Muscle of leg (tissue), 11 donors: ENCODE data around the gene TPP2. TPM values are rescaled to one million over a fixed set of nuclear protein-coding genes. Genes with fewer than 3 reads are reported as not detected.

Source experiments
- DNase-seq: peaks from one replicate; pipeline ENCODE4 v3.0.0; 2013
- H3K27ac ChIP-seq: one replicate; pipeline ENCODE4 v1.5.1; 2013; ENCODE audit warnings: mild to moderate bottlenecking, low read length, control low read depth
- H3K27me3 ChIP-seq: one replicate; pipeline ENCODE4 v1.6.1; 2013; ENCODE audit warnings: low read length; ENCODE audit not compliant: control insufficient read depth, insufficient read depth
- H3K36me3 ChIP-seq: one replicate; pipeline ENCODE4 v1.6.1; 2013; ENCODE audit warnings: low read length; ENCODE audit not compliant: control insufficient read depth, insufficient read depth
- H3K4me1 ChIP-seq: one replicate; pipeline ENCODE4 v1.6.1; 2013; ENCODE audit warnings: low read length; ENCODE audit not compliant: control insufficient read depth, insufficient read depth
- H3K4me3 ChIP-seq: one replicate; pipeline ENCODE4 v1.5.1; 2013; ENCODE audit warnings: low read length, control low read depth
- H3K9me3 ChIP-seq: replicated peaks from 2 replicates; pipeline ENCODE4 v1.6.1; 2013; ENCODE audit warnings: low read depth, low read length; ENCODE audit not compliant: control insufficient read depth
- WGBS: methylation state at CpG from one replicate; pipeline ENCODE4 v1.1.5; 2013; ENCODE audit warnings: missing lambda C conversion rate; ENCODE audit not compliant: insufficient coverage; 5-methylcytosine and 5-hydroxymethylcytosine counted together
- polyA plus RNA-seq, 8 donors: library from polyadenylated mRNA; unstranded; fragments of 120-200 nt; gene quantifications; one replicate each; pipeline versions ENCODE4 v1.2.1 to v1.2.3, GENCODE V29; 2013; ENCODE audit warnings: inconsistent platforms in 1 of 8, low replicate concordance in 1 of 8; ENCODE audit not compliant: insufficient read length in 8 of 8, insufficient read depth in 1 of 8
- total RNA-seq: library from RNA; stranded (reverse); fragments of 120-200 nt; gene quantifications from one replicate; pipeline ENCODE4 v1.2.4, GENCODE V29; 2013

TPP2 gene
- total and polyA plus RNA-seq, 9 donors, result 28.6 to 71.5 (median 50.2) TPM

- H3K4me1 ChIP-seq, result no peaks in the 10 kb centered on the region
- H3K27me3 ChIP-seq, result no peaks in the 10 kb centered on the region
- H3K27ac ChIP-seq, result no peak overlapping the region
- peaks cover 29% of the 10 kb centered on the region for H3K36me3 ChIP-seq
- no peak for DNase-seq
- H3K9me3 ChIP-seq, result no peaks in the 10 kb centered on the region
- WGBS, result no CpG with 5 or more reads among the region's 3 CpGs
- H3K4me3 ChIP-seq, result no peak overlapping the region
Measured at GRCh38 chr13:102650444-102650843, 53.7 kb downstream of the TPP2 start.

GRCh38 chr13:102651392-102651791, 54.6 kb downstream of the TPP2 start:
- H3K4me1 ChIP-seq, result no peaks in the 10 kb centered on the region
- no peak for DNase-seq
- no peaks in the 10 kb centered on the region for H3K9me3 ChIP-seq
- no peak overlapping the region for H3K4me3 ChIP-seq
- H3K27me3 ChIP-seq, result no peaks in the 10 kb centered on the region
- peaks cover 30% of the 10 kb centered on the region for H3K36me3 ChIP-seq
- no peak overlapping the region for H3K27ac ChIP-seq

- Histone ChIP-seq H3K36me3 (peaks cover 27% of the 10 kb centered on the region), H3K9me3 (no peaks in the 10 kb centered on the region), H3K4me3 (no peak overlapping the region), H3K4me1 (no peaks in the 10 kb centered on the region), H3K27me3 (no peaks in the 10 kb centered on the region), H3K27ac (no peak overlapping the region)
- no peak for DNase-seq
- WGBS, result 83% methylated on average over 2 of the region's 5 CpGs
Measured at GRCh38 chr13:102651892-102652291, 55.1 kb downstream of the TPP2 start.

DNA sequence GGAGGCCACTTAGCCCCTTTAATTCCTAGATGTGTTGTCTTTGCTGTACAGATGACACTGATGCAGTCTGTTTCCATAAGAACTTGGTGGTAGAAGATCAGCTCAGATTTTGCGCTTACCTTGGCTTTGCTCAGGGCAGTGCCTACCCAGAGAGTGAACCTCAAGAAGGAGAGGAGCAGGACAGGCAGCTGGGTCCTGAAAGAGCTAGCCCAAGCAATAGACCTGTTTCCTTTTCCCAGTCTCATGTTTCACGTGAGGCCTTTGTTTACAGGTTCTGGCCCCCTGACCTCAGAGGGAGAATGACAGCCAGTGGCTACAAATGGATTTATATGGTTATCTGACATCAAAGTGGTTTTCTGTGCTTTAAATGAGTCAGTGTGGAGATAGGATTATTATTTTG, 58.0 kb downstream of the TPP2 start:
- Histone ChIP-seq H3K36me3 (peaks cover 28% of the 10 kb centered on the region), H3K4me3 (no peak overlapping the region), H3K4me1 (no peaks in the 10 kb centered on the region), H3K9me3 (peaks cover 10% of the 10 kb centered on the region), H3K27ac (no peak overlapping the region), H3K27me3 (no peaks in the 10 kb centered on the region)
- DNase-seq, result no peak
- WGBS, result 83% methylated on average over 2 of the region's 2 CpGs

- DNase-seq, result no peak
- Histone ChIP-seq H3K36me3 (peaks cover 28% of the 10 kb centered on the region), H3K27ac (no peak overlapping the region), H3K4me3 (no peak overlapping the region), H3K4me1 (no peaks in the 10 kb centered on the region), H3K27me3 (no peaks in the 10 kb centered on the region), H3K9me3 (peaks cover 10% of the 10 kb centered on the region)
- no CpG with 5 or more reads among the region's 6 CpGs for WGBS
Measured at GRCh38 chr13:102657630-102658029, 60.8 kb downstream of the TPP2 start.

DNA sequence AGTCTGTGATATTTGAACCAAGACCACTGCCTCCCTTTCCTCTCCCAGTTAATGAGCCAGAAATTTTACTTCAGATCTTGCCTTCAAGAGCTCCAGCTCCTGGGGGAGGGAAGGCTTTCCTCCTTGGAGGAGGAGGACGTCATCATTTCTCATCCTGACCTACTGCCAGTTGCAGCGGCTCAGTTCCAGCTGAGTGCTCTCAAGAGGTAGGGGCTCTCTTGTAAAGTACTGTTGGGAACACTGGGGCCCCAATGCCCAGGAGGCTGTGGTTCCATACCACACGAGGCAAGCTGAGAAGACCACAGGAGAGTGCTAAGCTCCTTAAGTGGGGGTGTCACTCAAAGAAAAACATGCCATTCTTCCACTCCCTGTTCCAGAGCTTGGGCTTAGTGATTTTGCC, 61.9 kb downstream of the TPP2 start:
- no peak overlapping the region for H3K27ac ChIP-seq
- WGBS, result no CpG with 5 or more reads among the region's 3 CpGs
- no peak for DNase-seq
- H3K27me3 ChIP-seq, result no peaks in the 10 kb centered on the region
- peaks cover 10% of the 10 kb centered on the region for H3K9me3 ChIP-seq
- H3K36me3 ChIP-seq, result peaks cover 24% of the 10 kb centered on the region
- no peak overlapping the region for H3K4me3 ChIP-seq
- no peaks in the 10 kb centered on the region for H3K4me1 ChIP-seq

DNA sequence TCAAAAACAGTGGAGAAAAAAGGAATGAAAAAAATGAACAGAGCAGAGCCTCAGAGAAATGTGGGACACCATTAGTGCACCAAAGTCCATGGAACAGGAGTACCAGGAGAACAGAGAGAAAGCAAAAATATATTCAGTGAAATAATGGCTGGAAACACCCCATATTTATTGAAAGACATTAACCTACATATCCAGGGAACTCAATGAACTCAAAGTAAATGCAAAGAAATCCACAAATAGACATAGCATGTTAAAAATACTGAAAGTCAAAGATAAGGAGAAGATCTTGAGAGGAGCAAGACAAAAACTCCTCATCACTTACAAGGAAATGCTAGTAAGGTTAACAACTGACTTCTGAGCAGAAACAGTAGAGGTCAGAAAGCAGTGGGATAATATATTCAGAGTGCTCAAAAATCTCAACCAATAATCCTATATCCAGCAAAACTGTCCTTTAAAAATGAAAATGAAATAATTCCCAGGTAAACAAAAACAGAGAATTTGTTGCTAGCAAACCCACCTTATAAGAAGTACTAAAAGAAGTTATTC, 62.5 kb downstream of the TPP2 start:
- Histone ChIP-seq H3K27ac (no peak overlapping the region), H3K9me3 (peaks cover 10% of the 10 kb centered on the region), H3K4me3 (no peak overlapping the region), H3K4me1 (no peaks in the 10 kb centered on the region), H3K27me3 (no peaks in the 10 kb centered on the region), H3K36me3 (peaks cover 25% of the 10 kb centered on the region)
- no peak for DNase-seq

DNA sequence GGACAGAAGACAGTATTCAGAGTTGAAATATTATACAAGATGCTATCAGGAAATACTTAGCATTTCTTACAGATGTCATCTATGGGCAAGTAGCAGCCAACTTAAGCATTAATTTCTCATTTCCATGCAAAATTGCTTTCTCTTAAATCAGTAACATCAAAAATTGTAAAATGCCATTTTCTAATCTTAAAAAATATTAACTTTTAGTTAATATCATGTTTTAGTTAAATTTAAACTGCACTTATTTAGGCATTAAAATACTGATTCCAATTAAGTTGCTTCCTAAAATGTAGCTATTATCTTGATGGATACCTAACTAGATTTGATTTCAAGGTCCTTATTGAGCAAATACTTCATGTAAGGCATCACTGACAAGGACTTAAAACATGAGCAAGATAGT, 70.2 kb downstream of the TPP2 start:
- Histone ChIP-seq H3K4me1 (no peaks in the 10 kb centered on the region), H3K27me3 (no peaks in the 10 kb centered on the region), H3K4me3 (no peak overlapping the region), H3K27ac (no peak overlapping the region), H3K36me3 (peaks cover 44% of the 10 kb centered on the region), H3K9me3 (peaks cover 3% of the 10 kb centered on the region)
- no peak for DNase-seq

- 93% methylated on average over 2 of the region's 4 CpGs for WGBS
- no peak for DNase-seq
- no peak overlapping the region for H3K27ac ChIP-seq
- H3K4me1 ChIP-seq, result no peaks in the 10 kb centered on the region
- no peak overlapping the region for H3K4me3 ChIP-seq
- peaks cover 3% of the 10 kb centered on the region for H3K9me3 ChIP-seq
- peaks cover 51% of the 10 kb centered on the region for H3K36me3 ChIP-seq
- H3K27me3 ChIP-seq, result no peaks in the 10 kb centered on the region
Measured at GRCh38 chr13:102667911-102668310, 71.1 kb downstream of the TPP2 start.

DNA sequence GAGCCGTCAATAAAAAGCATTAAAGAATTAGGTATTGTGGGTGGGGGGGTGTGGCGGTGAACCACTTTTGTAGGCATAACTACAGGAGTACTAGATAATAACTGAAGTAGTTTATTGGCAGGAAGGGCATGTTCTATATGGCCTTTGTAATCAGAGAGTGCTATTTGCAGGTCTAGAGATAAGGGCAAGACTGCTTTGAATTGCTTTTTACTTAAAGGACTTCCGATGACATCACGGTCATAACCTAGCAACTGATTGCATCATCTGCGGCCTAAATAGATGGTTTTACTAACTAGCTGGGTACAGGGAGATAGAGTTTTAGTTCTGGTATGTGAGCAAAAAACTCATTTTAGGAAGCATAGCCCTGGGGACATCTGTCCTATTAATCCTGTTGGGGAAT, 73.3 kb downstream of the TPP2 start:
- DNase-seq, result no peak
- H3K27ac ChIP-seq, result no peak overlapping the region
- peaks cover 58% of the 10 kb centered on the region for H3K36me3 ChIP-seq
- no peaks in the 10 kb centered on the region for H3K27me3 ChIP-seq
- 100% methylated on average over 2 of the region's 5 CpGs for WGBS
- no peak overlapping the region for H3K4me3 ChIP-seq
- H3K9me3 ChIP-seq, result peaks cover 3% of the 10 kb centered on the region
- H3K4me1 ChIP-seq, result no peaks in the 10 kb centered on the region

- H3K27ac ChIP-seq, result no peak overlapping the region
Measured at GRCh38 chr13:102675115-102675514, 78.3 kb downstream of the TPP2 start.

More at GRCh38 chr13:102675115-102675514, 78.3 kb downstream of the TPP2 start:
- H3K27me3 ChIP-seq, result no peaks in the 10 kb centered on the region
- no CpG with 5 or more reads among the region's 3 CpGs for WGBS
- H3K36me3 ChIP-seq, result peaks cover 42% of the 10 kb centered on the region
- DNase-seq, result no peak
- no peaks in the 10 kb centered on the region for H3K4me1 ChIP-seq
- H3K4me3 ChIP-seq, result no peak overlapping the region
- no peaks in the 10 kb centered on the region for H3K9me3 ChIP-seq
